ENCODE data around the gene BTBD17.

Gene BTBD17

DNA sequence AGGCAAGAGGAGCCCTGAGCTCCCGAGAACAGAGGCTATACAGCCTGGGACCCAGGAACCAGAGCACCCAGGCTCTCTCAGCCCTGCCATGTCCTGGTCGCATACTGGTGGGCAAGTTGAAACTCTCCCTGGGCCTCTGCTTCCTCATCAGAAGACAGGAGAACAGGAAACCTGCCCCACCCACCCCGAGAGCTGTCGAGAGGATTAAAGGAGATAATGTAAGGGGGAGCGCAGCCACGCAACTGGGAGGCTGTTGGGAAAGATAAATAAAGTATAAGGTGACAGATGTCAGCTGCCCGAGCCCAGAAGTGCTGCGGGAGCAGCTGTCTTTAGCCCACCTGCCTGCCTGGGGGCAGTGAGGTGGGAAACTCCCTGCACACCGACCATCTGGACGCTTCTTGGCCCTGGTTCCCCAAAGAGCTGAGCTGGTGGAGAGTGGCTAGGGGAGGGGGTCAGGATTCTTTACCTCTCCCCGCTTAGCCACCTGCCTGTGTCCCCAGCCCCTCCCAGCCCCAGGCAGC is 28.8 kb downstream of the BTBD17 start:
- DNase-seq, result peak; percentile 95

DNA sequence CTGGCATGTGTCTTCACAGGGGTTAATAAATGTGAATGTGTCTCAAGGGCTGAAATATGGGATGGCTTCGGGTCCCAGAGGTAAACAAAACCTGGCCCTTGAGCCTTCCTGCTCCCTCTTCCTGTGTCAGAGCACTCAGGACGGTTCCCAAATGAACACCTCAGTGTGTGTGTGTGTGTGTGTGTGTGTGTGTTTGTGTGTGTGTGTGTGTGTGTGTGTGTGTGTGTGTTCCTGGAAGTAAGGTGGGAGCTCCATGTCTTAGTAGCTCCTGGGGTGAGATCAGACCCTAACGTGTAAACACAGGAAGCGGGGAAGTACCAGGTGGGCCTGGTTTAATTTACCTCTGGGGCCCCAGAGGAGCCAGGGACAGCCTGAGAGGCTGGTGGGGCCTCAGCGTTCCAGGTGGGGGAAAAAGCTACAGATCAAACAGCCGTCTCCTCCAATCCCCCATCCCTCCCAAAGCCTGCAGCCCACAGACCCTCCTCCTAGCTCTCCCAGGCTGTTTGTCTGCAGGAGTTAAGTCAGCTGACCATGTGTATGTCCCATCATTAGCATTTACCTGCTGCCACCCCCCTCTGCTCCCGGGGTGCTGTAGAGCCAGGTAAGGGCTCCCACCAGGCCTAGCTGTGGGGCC is 29.5 kb downstream of the BTBD17 start:
- peak; percentile 37 for DNase-seq

DNA sequence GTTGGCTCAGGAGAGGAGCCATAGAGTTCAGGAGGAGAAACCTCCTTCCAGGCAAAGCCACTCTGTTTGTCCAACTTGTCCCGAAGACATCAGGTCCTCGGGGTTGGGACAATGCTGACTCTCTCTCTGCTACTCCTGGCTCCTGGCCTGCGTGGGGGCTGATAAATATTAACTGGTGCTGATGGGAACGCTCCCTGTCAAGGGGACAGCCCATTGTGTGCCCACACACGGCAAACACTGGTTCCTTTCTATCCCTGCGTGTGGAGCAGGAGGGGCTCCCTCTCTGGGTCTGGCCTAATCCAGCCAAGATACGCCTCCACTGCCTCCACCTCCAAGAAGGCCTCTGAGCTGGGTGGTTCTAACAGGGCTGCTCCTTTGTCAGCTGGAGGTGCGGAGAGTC is 31.2 kb downstream of the BTBD17 start:
- no peak for DNase-seq

DNA sequence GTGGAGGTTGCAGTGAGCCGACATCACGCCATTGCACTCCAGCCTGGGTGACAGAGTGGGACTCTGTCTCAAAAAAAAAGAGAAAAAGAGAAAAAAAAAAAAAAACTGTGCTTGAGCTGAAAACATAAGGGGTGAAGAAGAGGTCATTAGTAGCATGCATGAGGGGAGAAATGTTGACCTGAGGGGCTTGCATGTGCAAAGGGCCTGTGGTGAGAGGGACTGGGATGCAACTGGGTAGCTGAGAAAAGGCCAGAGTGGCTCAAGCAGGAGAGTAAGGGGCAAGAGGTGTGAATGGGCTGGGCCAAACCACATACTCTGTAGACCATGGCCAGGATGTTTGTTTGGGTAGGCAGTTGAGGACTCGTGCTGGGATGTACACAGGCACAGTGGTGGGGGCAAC is 32.3 kb downstream of the BTBD17 start:
- DNase-seq, result no peak

DNA sequence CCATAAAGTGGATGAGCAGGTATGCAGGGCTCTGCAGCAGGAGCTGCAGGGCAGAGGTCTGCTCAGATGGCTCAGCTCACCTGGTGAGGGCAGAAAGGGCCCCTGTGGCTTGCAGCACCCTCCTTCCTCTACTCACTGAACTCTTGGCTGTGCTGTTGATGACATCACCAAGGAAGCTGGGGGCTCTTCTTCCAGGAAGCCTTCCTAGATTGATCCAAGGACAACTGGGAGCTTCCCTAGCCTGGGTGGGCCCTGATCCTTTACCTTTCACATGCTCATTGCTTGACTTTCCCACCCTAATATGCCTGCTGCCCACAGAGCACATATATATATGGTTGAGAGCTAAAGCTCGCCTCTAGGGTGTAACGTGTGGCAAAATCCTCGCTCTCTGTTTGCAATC is 33.2 kb downstream of the BTBD17 start:
- no peak for DNase-seq

- DNase-seq, result no peak
Observed at GRCh38 chr17:74326506-74326905, 35.2 kb downstream of the BTBD17 start.

DNA sequence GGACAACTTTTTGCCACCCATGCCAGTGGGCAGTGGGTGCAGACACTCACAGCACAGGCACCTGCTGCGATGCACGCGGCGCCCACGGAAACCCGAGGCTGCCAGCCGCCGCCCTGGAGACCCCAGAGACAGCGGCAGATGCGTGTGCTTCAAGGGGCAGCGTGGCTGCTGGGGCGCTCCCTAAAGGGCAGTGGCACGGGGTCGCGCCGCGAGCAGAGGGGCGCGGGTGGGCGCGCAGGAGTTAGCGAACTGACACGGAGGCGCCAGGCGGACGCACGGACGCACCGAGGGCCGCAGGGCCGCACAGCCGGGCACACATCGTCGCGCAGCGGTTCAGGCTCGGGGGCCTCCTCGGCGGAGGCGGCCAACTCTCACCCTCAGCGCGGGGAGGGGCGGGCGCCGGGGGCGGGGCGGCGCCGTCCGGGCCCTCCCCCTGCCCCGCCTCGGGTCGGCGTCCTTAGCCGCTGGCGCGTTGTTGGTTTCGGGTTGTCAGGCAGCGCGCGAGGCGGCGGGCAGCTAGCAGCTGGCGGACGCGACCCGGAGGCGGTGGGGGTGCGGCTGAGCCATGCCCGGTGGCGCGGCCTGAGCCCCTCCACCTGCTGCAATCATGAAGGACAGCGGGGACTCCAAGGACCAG is 35.8 kb downstream of the BTBD17 start, which contains the start of gene KIF19:
TSS of gene KIF19 (plus strand) at position 484 of the 637 bp plus-strand sequence. CDS start at position 608, 124 bp downstream.
- DNase-seq, result peak; percentile 20

- DNase-seq, result no peak
Observed at GRCh38 chr17:74325376-74325742, 36.3 kb downstream of the BTBD17 start.

GRCh38 chr17:74324521-74324920 is 37.1 kb downstream of the BTBD17 start:
- DNase-seq, result no peak

DNA sequence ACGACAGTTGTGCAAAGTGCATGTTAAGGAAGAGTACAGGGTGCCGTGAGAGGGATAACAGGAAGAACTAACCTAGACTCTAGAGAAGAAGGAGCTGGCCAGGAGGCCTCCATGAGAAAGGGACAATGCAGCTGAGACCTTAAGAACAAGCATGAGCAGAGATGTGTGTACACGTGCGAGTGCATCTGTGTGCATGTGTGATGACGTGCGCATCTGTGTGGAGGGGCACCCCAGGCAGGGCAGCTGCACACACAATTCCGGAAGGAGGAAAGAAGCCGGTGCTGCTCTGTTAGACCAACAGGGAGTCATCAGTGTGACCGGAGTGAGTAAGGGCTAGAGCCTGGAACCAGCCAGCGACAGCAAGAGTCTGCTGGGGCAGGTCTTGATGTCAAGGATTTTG is 43.3 kb downstream of the BTBD17 start:
- no peak for DNase-seq

DNA sequence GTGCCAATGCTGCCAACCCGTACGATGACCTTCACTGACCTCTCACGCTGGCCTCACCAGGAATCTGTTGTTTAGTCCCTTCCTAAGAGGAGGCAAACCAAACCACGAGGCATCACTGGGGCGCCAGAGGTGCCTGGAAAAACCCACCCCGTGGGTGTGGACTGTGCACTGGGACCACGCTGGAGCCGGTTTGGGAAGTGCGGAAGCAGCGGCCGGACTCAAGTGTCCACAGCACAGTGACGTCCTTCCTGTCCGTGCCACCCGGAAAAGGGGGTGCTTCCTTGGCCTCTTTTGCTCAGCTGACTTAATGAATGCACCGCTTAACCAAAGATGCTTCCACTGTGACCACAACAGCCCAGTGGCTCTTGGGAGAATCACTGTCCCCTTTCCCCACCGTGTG is 44.6 kb downstream of the BTBD17 start:
- no peak for DNase-seq

DNA sequence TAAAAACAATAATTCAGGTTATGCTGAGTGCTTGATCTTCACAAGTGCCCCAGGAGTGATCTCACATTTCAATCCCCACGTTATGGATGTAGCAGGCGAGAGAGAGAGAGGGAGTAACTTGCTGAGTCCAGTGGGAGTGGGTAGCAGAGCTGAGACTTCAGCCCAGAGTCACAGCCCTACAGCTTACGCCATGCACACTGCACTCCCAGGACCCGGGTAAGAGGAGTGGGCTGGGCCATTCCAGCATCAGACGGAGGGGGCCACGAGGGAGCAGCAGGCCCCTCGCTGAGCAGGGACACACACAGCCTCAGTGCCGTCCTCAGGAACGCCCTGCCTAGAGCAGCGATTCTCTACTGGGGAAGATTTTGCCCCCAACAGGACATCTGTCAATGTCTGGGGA is 45.4 kb downstream of the BTBD17 start:
- no peak for DNase-seq

DNA sequence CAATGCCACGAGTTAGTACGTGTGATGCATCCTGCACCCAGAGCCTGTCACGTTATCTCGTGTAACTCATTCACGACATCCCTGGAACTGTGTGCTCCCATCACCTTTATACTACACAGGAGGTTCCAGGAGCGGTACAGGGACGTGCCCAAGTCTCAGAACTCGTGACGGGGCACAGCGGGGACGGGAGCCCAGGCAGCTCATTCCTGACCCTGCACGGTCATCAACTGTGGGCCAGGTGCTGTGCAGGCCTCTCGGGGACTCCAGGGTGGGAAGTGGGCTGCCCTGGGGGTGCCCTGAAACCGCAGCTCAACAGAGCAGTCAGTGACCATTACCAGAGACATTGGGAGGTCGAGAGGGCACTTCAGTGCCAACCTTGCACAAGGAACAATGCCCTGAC is 46.8 kb downstream of the BTBD17 start:
- no peak for DNase-seq

DNA sequence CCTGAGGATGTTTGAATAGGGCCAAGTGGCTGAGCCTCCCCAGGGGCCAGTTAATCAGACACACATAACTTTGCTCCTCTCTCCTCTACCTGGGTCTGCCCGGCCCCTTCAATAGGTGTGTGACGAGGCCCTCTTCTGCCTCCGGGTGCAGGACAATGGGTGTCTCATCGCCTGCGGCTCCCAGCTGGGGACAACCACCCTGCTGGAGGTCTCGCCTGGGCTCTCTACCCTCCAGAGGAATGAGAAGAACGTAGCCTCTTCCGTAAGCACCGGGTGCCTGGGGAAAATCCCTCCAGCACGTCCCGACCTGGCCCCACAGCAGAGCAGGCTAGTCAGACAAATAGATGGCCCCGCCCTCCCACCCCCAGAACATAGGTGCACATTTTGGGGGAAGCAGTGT is 51.8 kb downstream of the BTBD17 start:
- DNase-seq, result no peak

DNA sequence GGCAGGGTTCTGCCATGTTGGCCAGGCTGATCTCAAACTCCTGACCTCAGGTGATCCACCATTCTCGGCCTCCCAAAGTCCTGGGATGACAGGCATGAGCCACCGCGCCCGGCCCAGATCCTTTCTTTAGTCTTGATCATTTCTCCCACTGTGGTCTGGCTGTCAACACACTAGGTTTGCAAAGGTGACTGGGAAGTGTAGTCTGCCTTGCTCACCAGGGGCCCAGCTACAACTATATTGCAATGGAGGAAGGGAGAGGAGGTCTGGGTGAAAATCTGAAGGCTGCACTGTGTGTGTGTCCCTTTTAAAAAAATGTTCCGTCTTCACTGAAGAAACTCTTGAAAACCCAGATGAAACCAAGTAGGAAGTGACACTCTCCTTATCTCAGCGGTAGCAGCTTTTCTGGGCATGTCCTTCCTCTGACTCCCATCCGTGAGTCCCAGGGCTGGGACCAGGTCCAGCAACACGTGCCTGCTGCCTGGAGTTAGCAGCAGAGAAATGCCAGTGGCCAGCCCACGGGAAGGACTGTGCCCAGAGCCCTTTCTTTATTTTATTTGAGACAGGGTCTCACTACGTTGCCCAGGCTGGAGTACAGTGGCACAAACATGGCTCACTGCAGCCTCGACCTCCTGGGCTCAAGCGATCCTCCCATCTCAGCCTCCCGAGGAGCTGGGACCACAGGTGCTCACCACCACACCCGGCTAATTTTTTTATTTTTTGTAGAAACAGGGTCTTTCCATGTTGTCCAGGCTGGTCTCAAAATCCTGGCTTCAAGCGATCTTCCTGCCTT is 53.5 kb downstream of the BTBD17 start:
- DNase-seq, result no peak
